ENCODE results near the gene TMEM50B. TPM values are rescaled to one million over a fixed set of nuclear protein-coding genes. Genes with fewer than 3 reads are reported as not detected.

Gene TMEM50B
- total RNA-seq, 1 donor from 2014 or later = 39.5 TPM

GRCh38 chr21:33433425-33434114 lies 46.2 kb downstream of the TMEM50B start:
- Mint-ChIP-seq H3K27ac (peak overlapping the region; percentile 56), H3K9me3 (no peaks in the 10 kb centered on the region), H3K36me3 (peaks cover 52% of the 10 kb centered on the region), H3K4me1 (no peaks in the 10 kb centered on the region), H3K27me3 (ENCODE audit: low read depth) (no peaks in the 10 kb centered on the region), H3K4me3 (no peak overlapping the region)
- no peak for DNase-seq (ENCODE audit: low spot score in 2 of 2, unreplicated experiment in 2 of 2)
- TF ChIP-seq, protein P1, sequence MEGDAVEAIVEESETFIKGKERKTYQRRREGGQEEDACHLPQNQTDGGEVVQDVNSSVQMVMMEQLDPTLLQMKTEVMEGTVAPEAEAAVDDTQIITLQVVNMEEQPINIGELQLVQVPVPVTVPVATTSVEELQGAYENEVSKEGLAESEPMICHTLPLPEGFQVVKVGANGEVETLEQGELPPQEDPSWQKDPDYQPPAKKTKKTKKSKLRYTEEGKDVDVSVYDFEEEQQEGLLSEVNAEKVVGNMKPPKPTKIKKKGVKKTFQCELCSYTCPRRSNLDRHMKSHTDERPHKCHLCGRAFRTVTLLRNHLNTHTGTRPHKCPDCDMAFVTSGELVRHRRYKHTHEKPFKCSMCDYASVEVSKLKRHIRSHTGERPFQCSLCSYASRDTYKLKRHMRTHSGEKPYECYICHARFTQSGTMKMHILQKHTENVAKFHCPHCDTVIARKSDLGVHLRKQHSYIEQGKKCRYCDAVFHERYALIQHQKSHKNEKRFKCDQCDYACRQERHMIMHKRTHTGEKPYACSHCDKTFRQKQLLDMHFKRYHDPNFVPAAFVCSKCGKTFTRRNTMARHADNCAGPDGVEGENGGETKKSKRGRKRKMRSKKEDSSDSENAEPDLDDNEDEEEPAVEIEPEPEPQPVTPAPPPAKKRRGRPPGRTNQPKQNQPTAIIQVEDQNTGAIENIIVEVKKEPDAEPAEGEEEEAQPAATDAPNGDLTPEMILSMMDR (IDR thresholded peaks at IDR 0.05; ENCODE audit: unreplicated experiment) = no peak

- no peaks in the 10 kb centered on the region for H3K27me3 Mint-ChIP-seq (ENCODE audit: low read depth)
- peaks cover 51% of the 10 kb centered on the region for H3K36me3 Mint-ChIP-seq
- no peaks in the 10 kb centered on the region for H3K4me1 Mint-ChIP-seq
- no peaks in the 10 kb centered on the region for H3K9me3 Mint-ChIP-seq
- TF ChIP-seq, protein P1 (IDR thresholded peaks at IDR 0.05; ENCODE audit: unreplicated experiment) = no peak
- no peak for DNase-seq (ENCODE audit: low spot score in 2 of 2, unreplicated experiment in 2 of 2)
- peak overlapping the region; percentile 56 for H3K27ac Mint-ChIP-seq
- H3K4me3 Mint-ChIP-seq = no peak overlapping the region
These were observed 46.8 kb downstream of the TMEM50B start for GRCh38 chr21:33433001-33433400.

GRCh38 chr21:33432496-33432895 lies 47.3 kb downstream of the TMEM50B start:
- Mint-ChIP-seq H3K4me3 (no peak overlapping the region), H3K36me3 (peaks cover 50% of the 10 kb centered on the region), H3K27me3 (ENCODE audit: low read depth) (no peaks in the 10 kb centered on the region), H3K4me1 (no peaks in the 10 kb centered on the region), H3K27ac (no peak overlapping the region), H3K9me3 (no peaks in the 10 kb centered on the region)
- DNase-seq (ENCODE audit: low spot score in 2 of 2, unreplicated experiment in 2 of 2) = no peak
- TF ChIP-seq, protein P1 (IDR thresholded peaks at IDR 0.05; ENCODE audit: unreplicated experiment) = no peak

DNA sequence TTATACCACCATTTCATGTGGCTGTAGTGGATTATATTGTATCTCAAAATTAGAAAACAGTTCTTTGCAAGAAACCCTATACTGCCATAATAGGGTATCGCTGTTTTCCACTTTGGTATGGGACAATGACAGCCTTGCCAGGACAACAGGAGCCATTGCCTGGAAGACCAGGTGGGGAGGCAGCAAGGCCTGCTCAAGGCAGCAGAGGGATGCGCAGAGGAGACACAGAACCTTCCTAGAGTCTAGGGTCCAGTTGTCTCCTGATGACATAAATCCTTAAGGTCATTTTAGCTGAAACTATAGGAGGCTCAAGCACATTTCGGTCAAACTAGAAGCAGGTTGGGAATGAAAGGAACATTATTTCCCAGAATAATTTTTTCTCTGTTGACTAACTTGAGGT lies 48.9 kb downstream of the TMEM50B start:
- Mint-ChIP-seq H3K9me3 (no peaks in the 10 kb centered on the region), H3K36me3 (peaks cover 47% of the 10 kb centered on the region), H3K27me3 (ENCODE audit: low read depth) (no peaks in the 10 kb centered on the region), H3K4me3 (no peak overlapping the region), H3K27ac (no peak overlapping the region), H3K4me1 (no peaks in the 10 kb centered on the region)
- TF ChIP-seq, protein P1 (IDR thresholded peaks at IDR 0.05; ENCODE audit: unreplicated experiment) = no peak
- no peak for DNase-seq (ENCODE audit: low spot score in 2 of 2, unreplicated experiment in 2 of 2)

DNA sequence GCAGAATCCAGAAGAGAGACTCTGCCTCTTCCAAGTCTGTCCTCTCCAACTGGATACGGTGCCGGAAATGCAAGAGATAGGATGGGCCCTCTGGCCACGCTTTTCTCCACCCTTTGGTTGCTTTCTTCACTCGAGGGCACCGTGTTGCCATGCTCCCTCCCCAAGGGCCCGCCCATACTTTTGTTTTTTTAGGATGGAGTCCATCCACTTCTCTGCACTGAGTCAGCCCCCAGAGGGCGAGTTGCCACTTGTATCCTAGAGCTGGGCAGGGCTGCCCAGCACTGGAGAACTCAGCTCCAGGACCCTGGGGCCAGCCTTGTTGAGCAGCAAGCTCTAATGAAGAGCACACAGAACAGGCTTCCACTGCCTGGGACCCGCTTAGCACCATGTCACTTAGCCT lies 51.1 kb downstream of the TMEM50B start:
- Mint-ChIP-seq H3K9me3 (no peaks in the 10 kb centered on the region), H3K4me3 (no peak overlapping the region), H3K27me3 (ENCODE audit: low read depth) (no peaks in the 10 kb centered on the region), H3K4me1 (no peaks in the 10 kb centered on the region), H3K27ac (no peak overlapping the region), H3K36me3 (peaks cover 46% of the 10 kb centered on the region)
- no peak for DNase-seq (ENCODE audit: low spot score in 2 of 2, unreplicated experiment in 2 of 2)
- TF ChIP-seq, protein P1 (IDR thresholded peaks at IDR 0.05; ENCODE audit: unreplicated experiment) = no peak

Data from mesothelial cell of epicardium (in vitro differentiated cells).